ENCODE results near the gene U2AF2.
A peak's percentile ranks its signal among the peaks of the same experiment; 100 is the strongest.

U2AF2 gene

DNA sequence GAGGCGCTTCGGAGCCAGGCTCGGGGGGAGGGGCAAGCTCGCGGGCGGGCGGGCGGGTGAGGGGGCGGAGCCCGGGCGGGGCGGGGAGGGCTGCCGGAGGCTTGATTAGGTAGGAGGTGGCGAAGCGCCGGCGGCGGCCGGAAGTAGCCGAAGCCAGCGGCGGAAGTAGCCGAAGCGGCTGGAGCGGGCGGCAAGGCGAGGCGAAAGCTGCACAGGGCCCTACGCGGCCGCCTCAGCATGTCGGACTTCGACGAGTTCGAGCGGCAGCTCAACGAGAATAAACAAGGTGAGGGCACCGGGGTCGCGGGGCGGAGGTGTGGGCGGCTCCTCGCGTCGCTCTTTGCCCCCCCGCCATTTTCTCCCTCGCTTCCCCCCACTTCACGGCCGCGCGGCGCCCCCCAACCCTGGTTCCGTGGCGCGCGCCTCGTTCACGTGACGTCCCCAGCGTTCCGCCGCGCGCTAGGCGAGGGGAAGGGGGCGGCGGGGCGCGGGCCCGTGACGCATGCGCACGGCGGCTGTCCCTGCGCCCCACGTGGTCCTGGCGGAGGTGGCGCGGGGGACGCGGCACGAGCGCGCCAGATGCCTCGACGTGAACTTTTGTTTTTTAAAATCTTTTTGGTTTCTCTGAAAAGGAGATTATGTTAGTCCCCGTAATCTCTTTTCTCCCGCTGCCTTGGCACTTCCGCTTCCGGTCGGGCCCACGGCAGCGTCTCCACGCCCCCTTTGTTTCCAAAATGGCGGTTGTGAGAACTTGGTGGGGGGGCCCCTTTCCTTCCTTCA is at the start of gene U2AF2:
Gene U2AF2 (plus strand): TSS at position 168 of the 780 bp plus-strand sequence. CDS start 70 bp downstream, at position 238.
- peak; percentile 95 for DNase-seq (ENCODE audit: low read depth)

DNA sequence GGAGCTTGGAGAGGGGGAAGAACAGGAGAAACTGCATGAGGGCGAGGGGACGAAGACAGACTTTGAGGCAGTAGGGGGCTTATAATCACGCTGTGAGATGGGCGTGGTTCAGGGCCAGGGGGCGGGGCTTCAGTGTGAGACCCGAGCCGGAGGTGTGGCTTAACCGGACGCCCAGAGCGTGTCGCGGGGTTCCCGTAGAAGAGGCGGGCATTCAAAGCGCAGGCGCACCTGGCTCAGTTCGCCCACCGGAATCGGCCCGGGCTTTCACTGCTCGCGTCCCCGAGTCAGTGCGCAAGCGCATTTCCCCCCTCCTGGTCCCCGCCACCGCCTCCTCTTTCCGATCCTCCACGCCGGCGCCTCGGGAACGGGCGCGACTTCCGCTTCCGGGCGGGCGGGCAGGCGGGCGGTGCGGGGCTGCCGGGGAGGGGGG is 49.6 kb upstream of the U2AF2 start:
- DNase-seq (ENCODE audit: low read depth): peak; percentile 98

DNA sequence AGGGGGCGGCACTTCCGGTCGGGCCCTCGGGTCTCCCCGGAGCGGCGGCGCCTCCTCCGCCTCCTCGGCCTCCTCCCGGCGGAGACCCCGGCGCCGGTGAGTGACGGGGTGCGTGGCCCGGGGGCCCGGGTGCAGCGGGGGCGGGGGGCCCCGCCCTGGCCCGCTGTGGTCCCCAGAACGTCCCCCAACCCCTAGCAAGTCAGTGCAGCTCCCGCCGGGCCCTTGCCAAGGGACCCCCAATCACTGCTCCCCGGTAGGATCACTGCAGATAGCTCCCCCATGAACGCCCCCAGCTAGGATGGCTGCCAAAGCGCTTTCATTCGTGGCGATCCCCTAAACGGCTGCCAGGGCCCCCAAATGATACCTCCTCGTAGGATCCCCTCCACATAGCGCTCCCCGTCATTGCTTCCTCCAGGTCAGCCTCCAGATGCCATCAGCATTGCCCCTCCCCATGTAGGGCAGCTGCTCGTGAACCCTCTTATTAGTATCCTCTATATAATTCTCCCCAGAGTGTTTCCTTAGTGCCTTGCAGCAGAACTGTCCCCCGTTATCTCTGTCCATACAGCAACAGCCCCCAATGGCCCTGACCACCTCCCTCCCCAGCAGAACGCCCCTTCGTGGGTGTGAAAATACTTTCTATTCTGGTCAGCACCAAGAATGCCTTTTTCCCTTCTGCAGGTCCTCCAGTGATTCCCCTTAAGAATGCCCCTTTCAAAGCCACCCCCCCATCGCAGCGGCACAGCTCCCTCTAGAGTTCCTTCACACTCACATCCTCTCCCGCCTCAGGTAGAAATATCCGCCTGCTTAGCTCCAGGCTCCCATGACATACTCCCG is 49.0 kb upstream of the U2AF2 start, which contains the start of gene ZNF865:
Gene ZNF865 (plus strand): TSS at position 11 of the 834 bp plus-strand sequence. CDS start 7,972 bp downstream, outside the sequence.
- DNase-seq (ENCODE audit: low read depth): no peak

DNA sequence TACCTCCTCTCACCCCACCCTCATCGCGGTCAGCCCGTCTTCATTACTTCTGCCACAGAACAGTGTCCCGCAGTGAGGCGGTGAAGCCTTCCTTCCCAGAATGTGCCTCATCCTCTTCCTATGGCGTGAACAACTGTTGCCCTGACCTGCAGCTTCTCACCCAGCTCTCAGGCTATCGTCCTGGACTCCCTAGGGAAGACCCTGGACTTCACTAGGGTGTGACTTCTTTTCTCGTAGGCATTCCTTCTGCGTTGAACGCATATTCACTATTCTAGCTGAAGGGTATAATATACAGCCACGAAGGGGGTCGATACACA is 48.4 kb upstream of the U2AF2 start:
- DNase-seq (ENCODE audit: low read depth): no peak

DNA sequence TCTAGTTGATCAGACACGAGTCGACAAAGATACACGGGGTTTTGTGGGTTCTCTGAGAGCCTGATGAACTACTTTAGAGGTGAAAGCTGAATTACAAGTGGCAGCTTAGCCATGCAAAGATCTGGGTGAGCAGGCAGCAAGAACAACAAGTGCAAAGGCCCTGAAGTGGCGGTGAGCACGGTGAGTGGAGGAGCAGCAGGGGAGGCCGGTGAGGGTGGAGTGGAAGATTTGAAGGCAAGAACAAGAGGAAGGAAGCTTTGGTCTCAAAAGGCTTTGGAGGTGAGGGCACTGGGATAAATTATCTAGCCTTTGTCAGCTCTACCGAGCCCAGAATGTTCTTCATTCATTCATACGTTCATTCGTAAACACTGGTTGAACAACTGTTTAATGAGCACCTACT is 48.0 kb upstream of the U2AF2 start:
- DNase-seq (ENCODE audit: low read depth): no peak

DNA sequence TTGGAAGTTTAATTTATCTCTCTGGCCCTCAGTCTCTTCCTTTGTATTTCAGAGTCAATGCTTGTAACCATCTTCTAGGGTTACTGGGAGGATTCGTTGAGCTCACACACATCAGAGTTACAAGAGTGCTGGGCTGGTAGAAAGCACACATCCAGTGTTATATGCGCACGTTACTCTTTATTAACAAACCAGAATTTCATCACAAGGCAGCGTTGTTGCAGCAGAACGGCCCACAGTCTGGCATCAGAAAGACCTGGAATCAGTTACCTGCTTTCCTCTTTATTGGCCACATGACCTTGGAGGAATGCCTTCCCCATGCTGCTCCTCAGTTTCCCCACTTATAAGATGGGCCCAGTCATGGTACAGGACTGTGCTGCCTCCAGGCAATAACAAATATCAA is 45.5 kb upstream of the U2AF2 start:
- no peak for DNase-seq (ENCODE audit: low read depth)

DNA sequence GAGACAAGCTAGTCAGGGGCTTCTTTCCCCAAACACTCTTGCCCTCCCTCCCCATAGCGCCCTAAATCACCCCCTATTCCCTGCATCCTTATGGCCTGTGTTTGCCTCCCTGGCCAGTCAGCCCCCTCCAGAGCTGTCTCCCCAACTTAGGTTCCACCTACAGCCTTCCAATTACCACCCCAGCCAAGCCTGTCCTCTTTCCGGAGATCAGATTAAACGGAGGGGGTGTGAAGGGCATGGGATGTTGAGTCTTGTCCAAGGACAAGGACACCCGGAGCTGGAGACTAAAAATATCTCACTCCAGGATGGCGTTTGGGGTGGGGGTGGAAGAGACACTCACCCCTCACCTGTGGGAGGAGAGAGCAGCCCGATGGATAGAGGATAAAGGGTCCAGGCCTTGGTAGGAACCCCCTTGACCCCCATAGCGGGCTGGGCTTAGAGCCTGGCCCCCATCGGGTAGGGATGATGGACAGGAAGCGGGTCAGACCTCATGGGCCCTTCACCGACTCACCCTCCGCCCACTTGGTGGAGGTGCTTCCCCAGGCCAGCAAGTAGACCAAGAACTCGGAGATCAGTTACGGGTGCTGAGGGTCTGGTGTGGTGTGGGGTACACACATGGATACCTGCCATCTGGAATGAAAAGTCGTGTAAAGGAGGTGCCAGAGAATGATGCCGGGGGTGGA is 43.4 kb upstream of the U2AF2 start:
- no peak for DNase-seq (ENCODE audit: low read depth)

DNA sequence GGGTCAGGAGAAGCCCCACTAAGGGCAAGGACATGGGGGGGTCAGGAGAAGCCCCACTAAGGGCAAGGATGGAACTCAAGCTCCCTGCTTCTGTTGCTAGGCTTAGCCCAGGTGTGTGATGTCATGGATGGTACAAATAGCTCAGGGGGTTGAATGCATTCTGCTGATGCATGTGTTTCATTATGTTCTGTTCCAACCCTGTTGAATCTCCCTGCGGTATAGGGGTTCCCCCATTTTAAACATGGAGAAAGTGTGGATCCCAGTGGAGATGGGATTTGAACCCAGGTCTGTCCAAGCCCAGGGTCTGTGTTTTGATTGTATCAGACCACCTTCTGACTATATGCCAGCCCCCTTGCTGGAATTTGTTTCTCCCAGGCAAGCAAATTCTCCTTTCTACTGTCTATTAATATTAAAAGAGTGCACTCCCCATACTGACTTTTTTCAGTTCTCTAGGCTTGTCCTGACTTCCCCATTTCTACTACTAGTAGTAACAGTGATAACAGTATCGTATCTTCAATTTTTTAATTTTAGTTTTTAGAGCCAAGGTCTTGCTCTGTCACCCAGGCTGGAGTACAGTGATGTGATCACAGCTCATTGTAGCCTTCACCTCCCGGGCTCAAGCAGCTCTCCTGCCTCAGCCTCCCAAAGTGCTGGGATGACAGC is 42.7 kb upstream of the U2AF2 start:
- no peak for DNase-seq (ENCODE audit: low read depth)

DNA sequence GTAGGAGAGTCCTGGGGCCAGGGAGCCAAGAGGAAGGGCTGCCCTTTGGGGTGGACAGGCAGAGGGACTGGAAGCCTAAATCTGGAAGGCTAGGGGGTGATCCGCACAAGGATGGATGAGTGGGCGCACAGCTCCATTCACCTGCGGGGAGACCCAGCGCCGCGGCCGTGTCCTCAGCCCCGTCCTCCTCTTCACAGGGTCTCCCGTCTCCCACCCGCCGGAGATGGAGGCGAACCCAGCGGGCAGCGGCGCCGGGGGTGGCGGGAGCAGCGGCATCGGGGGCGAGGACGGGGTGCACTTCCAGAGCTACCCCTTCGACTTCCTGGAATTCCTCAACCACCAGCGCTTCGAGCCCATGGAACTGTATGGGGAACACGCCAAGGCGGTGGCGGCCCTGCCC is 41.4 kb upstream of the U2AF2 start:
- no peak for DNase-seq (ENCODE audit: low read depth)

DNA sequence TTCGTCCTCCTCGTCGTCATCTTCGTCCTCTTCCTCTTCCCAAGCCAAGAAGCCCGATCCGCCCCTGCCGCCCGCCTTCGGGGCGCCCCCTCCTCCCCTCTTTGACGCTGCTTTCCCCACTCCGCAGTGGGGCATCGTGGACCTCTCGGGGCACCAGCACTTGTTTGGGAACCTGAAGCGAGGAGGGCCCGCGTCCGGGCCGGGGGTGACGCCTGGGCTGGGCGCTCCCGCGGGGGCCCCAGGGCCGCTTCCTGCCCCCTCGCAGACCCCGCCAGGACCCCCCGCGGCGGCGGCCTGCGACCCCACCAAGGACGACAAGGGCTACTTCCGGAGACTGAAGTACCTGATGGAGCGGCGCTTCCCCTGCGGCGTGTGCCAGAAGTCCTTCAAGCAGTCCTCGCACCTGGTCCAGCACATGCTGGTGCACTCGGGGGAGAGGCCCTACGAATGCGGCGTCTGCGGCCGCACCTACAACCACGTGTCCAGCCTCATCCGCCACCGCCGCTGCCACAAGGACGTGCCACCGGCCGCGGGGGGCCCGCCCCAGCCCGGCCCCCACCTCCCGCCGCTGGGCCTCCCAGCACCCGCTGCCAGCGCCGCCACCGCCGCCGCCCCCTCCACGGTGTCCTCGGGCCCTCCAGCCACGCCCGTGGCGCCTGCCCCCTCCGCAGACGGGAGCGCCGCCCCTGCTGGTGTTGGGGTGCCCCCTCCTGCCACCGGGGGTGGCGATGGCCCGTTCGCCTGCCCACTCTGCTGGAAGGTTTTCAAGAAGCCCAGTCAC is 40.7 kb upstream of the U2AF2 start:
- no peak for DNase-seq (ENCODE audit: low read depth)

DNA sequence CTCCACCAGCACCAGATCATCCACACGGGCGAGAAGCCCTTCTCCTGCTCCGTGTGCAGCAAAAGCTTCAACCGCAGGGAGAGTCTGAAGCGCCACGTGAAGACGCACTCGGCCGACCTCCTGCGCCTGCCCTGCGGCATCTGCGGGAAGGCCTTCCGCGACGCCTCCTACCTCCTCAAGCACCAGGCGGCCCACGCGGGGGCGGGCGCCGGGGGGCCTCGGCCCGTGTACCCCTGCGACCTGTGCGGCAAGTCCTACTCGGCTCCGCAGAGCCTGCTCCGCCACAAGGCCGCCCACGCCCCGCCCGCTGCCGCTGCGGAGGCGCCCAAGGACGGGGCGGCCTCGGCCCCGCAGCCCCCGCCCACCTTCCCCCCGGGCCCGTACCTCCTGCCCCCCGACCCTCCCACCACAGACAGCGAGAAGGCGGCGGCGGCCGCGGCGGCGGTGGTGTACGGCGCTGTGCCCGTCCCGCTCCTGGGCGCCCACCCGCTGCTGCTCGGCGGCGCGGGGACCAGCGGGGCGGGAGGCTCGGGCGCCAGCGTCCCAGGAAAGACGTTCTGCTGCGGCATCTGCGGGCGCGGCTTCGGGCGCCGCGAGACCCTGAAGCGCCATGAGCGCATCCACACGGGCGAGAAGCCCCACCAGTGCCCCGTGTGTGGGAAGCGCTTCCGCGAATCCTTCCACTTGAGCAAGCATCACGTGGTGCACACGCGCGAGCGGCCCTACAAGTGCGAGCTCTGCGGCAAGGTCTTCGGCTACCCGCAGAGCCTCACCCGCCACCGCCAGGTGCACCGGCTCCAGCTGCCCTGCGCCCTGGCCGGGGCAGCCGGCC is 39.9 kb upstream of the U2AF2 start:
- no peak for DNase-seq (ENCODE audit: low read depth)

DNA sequence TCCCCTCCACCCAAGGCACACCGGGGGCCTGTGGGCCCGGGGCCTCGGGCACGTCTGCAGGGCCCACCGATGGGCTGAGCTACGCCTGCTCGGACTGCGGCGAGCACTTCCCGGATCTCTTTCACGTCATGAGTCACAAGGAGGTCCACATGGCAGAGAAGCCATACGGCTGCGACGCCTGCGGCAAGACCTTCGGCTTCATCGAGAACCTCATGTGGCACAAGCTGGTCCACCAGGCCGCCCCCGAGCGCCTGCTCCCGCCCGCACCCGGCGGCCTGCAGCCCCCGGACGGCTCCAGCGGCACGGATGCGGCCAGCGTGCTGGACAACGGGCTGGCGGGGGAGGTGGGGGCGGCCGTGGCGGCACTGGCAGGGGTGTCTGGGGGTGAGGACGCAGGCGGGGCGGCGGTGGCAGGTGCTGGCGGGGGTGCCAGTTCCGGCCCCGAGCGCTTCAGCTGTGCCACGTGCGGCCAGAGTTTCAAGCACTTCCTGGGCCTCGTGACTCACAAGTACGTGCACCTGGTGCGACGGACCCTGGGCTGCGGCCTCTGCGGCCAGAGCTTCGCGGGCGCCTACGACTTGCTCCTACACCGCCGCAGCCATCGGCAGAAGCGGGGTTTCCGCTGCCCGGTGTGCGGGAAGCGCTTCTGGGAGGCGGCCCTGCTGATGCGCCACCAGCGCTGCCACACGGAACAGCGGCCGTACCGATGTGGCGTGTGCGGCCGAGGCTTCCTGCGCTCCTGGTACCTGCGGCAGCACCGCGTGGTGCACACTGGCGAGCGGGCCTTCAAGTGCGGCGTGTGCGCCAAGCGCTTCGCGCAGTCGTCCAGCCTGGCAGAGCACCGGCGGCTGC is 39.1 kb upstream of the U2AF2 start:
- no peak for DNase-seq (ENCODE audit: low read depth)

DNA sequence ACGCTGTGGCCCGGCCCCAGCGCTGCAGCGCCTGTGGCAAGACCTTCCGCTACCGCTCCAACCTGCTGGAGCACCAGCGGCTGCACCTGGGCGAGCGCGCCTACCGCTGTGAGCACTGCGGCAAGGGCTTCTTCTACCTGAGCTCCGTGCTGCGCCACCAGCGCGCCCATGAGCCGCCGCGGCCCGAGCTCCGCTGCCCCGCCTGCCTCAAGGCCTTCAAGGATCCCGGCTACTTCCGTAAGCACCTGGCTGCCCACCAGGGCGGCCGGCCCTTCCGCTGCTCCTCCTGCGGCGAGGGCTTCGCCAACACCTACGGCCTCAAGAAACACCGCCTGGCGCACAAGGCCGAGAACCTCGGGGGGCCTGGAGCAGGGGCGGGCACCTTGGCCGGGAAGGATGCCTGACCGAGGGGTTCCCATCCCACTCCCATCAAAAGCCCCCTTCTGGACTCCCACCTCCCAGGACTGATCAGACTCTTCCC is 38.4 kb upstream of the U2AF2 start:
- DNase-seq (ENCODE audit: low read depth): no peak

DNA sequence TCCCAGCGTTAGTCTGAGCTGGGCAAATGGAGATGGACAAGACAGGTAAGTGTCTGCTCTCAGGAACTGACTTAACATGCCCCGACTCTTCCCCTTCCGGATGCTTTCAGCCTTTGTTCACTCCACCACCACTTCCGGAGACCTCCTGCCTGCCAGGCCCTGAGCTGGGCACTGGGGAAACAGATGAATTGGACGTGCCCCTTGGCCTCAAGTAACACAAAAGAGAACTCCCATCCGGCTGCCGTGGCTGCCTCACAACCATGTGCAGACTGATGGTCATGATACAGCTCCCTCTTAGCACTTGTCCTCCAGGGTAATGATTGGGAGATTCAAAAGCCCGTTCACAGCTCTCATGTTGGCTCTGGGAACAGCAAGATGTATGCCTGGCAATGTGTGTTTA is 37.4 kb upstream of the U2AF2 start:
- DNase-seq (ENCODE audit: low read depth): no peak

DNA sequence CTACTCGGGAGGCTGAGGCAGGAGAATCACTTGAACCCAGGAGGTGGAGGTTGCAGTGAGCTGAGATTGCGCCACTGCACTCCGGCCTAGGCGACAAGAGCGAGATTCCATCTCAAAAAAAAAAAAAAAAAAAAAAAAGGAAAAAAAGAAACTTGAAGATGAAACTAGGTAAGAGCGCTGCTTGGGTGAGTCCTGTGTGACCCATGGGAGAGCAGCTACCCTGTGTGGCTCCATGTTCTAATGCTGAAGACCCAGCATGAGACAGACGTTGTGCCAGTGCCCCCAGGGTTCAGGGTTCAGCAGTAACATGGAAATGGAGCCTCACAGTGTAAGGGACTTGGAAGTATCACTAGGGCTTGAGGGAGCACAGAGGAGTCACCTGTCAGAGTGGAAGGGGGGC is 36.4 kb upstream of the U2AF2 start:
- no peak for DNase-seq (ENCODE audit: low read depth)

DNA sequence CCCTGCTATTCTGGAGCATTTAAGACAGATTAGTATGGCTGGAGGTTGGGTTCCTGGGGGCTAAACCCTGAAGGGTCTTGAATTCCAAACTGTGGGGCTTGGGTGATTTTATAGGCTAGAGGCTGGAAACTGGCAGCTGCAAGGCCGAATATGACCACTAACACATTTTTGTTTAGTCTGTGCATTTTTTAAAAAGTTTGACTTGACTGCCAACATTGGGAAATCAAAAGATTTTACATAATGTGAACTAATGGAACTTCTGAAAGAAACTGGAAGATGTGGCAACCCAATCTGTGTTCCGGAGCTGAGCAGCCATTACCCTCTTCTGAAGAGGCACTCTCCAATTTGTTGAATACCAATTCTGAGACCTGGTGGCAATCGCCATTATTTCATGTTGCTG is 35.5 kb upstream of the U2AF2 start:
- no peak for DNase-seq (ENCODE audit: low read depth)

DNA sequence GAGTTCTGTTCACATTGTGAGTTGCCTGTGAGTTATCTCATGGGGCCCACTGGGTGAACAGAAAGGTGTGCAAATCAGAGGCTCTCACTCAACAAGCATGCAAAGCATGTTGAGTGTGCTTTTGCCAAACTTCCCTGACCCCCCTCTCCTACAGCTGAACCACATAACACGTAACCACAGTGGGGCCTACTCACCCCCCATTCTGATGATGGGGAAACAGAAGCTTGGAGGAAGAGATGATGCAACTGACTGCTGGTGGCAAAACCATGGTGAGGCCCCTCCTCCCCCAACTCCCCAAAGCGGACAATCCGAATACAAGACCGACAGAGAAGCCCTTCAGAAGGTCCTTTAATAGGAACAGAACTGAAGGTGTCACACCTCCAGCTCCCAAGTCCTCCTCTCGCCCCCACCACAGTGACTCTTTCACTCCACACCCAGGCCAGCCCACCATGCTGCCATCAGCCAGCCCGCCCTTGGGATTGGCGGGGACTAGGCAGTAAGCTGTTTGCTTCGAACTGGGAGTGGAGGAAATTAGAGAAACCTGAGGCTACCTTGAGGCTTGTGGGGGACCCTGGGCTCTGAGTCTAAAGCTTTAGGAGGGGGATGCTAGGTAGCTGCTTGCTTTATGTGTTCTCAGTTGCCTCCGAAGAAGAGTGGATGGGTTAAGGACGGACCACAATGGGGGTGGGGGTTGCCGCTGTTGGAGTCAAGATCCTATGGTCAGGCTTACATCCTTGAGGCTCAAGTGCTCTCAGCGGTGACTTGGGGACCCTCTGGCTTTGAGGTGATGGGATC is 34.2 kb upstream of the U2AF2 start:
- DNase-seq (ENCODE audit: low read depth): no peak

DNA sequence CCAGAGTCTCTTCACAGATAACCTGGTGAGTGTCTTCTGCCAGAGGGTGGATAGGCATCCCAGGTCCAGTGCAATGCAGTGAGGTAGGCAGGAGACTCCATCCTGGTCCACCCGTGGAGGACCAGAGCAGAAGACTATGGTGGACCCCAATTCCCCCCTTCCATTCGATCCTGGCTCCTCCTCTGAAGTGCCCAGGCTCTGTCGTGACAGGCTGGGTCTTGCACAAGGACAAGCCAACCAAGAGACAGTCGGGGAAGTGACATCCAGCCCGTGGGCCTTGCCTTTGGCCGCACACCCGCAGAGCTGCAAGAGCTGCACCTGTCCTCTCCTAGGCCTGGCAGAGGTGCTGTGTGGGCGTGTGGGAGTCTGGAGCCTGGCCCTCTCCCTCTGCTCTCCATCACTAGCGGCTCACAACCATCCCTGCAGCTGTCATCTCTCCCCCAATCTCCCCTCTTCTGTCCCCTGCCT is 33.6 kb upstream of the U2AF2 start:
- no peak for DNase-seq (ENCODE audit: low read depth)

Data from stimulated activated CD8-positive, alpha-beta memory T cell treated with anti-CD3 and anti-CD28 coated beads, Interleukin-7, amount 100 ng/mL, for 24 hours (primary cell).